NB4 (cell line): ENCODE results near the gene NUP98.

ENCODE experiments used
- POLR2A ChIP-seq: IDR thresholded peaks from 2 replicates; pipeline ENCODE4 v1.6.1; 2011; ENCODE audit warnings: mild to moderate bottlenecking; ENCODE audit not compliant: insufficient read length; ENCODE audit errors: extremely low read depth
- TF ChIP-seq, protein P1 (sequence below): IDR thresholded peaks from one replicate; pipeline ENCODE4 v1.5.1; 2012; ENCODE audit warnings: low read depth, low read length

DNA sequence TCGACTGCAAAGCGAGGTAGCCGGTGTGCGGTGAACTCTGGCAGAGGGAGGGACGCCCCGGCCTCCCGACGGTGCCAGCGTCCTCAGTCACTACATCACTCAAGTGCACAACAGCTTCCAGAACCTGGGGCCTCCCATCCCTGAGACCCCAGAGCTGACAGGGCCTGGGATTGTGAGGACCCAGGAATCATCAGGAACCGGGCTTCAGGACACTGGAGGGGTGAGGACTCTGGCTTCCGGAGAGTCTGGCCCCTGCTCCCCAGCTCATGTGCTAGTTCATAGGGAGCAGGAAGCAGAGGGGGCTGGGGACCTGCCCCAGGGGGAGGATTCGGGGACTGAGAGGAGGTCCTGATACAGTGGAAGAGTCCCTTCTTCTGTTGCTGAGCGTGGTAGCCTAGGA is 160.2 kb downstream of the NUP98 start:
- TF ChIP-seq, protein P1, sequence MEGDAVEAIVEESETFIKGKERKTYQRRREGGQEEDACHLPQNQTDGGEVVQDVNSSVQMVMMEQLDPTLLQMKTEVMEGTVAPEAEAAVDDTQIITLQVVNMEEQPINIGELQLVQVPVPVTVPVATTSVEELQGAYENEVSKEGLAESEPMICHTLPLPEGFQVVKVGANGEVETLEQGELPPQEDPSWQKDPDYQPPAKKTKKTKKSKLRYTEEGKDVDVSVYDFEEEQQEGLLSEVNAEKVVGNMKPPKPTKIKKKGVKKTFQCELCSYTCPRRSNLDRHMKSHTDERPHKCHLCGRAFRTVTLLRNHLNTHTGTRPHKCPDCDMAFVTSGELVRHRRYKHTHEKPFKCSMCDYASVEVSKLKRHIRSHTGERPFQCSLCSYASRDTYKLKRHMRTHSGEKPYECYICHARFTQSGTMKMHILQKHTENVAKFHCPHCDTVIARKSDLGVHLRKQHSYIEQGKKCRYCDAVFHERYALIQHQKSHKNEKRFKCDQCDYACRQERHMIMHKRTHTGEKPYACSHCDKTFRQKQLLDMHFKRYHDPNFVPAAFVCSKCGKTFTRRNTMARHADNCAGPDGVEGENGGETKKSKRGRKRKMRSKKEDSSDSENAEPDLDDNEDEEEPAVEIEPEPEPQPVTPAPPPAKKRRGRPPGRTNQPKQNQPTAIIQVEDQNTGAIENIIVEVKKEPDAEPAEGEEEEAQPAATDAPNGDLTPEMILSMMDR, result no peak
- no peak for TF ChIP-seq POLR2A
